Measurements from ENCODE around the gene LMF2.

Gene LMF2

GRCh38 chr22:50503475-50504145 is 3.9 kb downstream of the LMF2 start:
- no peak for DNase-seq (ENCODE audit: low read depth)

GRCh38 chr22:50502628-50503474 is 4.7 kb downstream of the LMF2 start:
- no peak for DNase-seq (ENCODE audit: low read depth)

- no peak for DNase-seq (ENCODE audit: low read depth)
Measured at GRCh38 chr22:50502096-50502495, 5.4 kb downstream of the LMF2 start.

DNA sequence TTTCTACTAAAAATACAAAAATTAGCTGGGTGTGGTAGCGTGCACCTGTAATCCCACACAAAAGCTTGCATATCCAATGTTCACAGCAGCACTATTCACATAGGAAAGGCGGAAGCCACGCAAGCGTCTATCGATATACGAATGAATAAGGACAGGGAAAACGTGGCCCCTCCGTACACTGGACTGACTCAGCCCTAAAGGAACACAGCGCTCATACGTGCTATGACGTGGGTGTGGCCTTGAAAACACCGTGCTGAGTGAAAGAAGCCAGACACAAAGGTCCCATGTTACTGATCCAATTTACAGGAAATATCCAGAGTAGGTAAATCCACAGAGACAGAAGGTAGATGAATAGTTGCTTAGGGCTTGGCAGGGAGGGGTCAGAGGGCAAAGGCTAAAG is 7.0 kb downstream of the LMF2 start:
- no peak for DNase-seq (ENCODE audit: low read depth)

DNA sequence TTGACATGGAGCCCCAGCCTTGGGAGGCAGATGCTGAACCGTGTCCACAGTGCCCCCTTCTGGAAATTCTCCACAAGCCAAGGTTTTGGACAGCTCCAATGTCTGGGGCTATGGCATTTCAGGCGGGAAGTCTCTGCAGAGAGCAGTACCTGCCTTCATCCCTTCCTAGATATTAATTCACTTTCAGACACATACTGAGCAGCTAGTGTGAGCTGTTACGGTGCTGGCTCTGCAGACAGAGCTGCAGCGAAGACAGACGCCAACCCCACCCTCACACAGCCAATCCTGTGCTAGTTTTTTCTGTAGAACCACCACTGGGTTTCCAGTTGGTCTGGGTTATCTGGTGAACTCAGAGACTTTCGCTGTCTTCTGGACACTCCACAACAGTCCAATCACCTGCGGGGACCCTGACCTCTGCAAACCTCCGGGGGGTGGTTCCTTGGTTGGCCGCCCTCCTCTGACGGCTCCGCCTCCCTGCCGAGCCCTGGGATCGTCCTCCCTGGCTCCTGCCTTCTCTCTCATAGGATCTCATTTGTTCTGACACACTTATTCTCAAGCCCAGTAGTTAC is 9.1 kb downstream of the LMF2 start:
- DNase-seq (ENCODE audit: low read depth) = peak; percentile 56

DNA sequence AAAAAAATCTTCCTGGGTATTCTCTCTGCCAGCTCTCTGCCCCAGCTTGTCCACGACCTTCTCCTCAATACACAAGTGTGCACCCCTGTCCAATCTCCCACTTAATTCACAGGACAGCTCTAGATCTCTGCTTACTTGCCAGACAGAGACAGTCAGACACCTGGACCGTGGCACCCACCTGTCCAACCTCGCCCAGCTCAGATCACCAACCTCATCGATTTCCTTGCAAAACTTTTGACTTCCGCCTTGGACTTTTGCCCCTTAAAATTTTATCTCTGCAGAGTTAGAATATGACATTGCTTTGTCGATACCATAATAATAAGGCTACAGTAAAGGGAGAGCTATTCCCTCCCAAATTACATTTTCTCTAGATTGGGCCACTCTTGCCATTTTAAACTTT is 10.4 kb downstream of the LMF2 start:
- no peak for DNase-seq (ENCODE audit: low read depth)

DNA sequence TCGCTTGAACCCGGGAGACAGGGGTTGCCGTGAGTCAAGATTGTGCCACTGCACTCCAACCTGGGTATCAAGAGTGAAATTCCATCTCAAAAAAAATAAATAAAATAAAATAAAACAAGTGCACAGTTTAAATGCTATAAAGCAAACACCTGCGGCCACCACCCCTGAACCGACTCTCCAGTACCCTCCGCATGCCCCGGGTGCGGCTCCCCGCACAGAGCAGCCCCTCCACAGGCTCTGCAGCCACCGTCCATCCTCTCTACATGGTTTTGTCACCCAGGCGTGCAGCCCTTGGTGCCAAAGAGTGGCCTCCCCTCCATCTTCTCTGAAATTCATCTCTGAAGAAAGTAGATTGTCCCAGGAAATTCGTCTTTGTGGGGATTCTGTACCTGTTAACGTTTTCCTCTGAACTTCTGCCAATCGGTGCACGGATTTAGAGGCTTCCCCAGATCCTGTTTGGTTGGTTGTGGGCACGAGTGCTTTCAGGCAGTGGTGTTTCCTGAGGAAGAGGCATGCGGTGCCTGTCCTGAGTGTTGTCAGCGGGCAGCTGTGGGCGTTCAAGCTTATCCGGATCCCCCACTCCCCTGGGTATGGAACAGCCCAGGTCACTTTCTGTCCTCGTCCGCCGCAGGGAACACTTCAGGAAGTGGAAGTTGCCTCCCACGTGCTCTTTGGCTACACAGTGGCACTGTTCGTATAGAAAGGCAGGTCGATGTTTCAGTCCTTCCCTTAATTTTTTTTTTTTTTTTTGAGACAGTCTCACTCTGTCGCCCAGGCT is 16.8 kb downstream of the LMF2 start:
- no peak for DNase-seq (ENCODE audit: low read depth)

DNA sequence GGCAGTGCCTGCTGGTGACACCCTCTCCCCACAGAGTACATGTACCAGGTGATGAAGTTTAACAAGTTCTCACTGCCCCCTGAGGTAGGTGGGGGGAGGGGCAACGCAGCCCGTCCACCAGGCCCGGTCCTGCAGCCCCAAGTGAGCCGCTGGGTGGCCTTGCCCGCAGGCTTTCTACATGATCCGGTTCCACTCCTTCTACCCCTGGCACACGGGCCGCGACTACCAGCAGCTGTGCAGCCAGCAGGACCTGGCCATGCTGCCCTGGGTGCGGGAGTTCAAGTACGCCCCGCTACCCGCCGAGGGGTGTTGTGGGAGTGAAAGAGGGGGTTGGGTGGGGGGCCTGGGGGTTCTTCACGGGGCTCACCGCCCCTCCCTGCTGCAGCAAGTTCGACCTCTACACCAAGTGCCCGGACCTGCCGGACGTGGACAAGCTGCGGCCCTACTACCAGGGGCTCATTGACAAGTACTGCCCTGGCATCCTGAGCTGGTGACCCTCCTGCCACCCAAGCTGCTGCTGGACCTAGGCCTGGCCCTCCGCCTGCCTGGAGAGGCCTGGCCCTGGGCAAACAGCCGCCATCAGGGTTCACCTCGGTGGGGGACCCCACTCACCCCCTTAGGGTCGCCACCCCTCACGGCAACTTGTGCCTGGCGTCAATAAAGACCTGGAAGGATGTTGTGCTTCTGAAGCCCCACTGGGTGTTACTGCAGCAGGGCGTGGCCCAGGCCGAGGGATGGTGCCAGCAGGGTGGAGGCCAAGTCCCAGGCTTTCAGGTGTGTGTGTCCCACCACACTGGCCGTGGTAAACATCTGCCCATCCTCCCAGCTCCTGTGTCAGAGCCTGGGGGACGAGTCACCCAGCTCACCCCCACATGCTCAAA is 17.9 kb downstream of the LMF2 start:
- no peak for DNase-seq (ENCODE audit: low read depth)

DNA sequence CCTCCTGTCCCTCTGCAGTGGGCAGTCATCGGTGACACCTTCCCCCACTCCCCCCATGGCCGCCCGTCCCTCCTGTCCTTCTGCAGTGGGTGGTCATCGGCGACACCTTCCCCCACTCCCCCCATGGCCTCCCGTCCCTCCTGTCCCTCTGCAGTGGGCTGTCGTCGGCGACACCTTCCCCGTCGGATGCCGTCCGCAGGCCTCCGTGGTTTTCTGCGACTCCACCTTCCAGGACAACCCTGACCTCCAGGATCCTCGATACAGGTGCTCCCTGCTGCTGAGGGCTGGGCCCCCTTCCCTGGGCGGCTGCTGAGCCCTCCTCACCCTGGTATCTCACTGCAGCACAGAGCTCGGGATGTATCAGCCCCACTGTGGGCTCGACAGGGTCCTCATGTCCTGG is 18.6 kb downstream of the LMF2 start:
- DNase-seq (ENCODE audit: low read depth) = no peak

DNA sequence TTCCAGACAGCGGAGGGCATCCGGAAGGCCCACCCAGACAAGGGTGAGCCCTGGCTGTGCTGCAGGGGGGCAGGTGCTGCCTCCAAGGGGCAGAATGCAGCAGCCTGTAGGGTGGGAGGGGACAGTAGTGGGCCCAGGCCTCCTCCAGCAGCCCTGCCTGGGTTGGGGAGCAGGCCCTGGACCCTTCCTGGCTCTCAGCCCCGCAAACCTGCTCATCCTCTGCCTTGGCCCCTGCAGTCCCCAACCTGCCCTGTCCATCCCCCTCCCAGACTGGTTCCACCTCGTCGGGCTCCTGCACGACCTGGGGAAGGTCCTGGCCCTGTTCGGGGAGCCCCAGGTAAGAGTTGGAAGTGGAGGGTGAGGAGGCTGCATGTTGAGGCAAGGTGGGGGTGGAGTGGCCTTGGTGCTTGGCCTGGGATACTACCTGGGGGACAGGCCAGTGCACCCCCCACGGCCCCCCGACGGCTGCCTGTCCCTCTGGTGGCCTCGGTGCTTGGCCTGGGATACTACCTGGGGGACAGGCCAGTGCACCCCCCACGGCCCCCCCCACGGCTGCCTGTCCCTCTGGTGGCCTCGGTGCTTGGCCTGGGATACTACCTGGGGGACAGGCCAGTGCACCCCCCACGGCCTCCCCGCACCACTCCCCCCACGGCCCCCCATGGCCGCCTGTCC is 19.4 kb downstream of the LMF2 start:
- no peak for DNase-seq (ENCODE audit: low read depth)

DNA sequence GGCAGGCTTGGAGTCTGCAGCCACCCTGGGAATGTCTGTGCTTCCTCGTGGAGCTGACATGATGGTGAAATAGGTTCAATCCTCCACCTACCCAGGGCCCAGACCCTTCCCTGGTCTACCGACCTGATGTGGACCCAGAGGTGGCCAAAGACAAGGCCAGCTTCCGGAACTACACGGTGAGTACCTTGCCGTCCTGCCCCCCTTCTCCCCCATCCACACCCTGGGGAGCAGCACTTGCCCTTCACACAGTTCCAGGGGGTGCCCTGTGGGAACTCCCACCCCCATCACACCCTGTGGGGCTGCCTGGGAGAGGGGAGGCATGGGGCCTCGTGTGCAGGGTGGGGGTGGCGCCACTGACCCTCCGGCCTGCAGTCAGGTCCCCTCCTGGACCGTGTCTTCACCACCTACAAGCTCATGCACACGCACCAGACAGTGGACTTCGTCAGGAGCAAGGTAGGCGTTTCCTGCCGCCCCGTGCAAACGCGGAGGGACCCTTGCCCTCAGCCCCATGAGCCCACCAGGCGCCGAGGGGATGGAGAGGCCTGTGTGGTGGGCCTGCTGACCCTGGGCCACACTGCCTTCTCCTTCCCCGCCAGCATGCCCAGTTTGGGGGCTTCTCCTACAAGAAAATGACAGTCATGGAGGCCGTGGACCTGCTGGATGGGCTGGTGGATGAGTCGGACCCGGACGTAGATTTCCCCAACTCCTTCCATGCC is 20.1 kb downstream of the LMF2 start:
- no peak for DNase-seq (ENCODE audit: low read depth)

DNA sequence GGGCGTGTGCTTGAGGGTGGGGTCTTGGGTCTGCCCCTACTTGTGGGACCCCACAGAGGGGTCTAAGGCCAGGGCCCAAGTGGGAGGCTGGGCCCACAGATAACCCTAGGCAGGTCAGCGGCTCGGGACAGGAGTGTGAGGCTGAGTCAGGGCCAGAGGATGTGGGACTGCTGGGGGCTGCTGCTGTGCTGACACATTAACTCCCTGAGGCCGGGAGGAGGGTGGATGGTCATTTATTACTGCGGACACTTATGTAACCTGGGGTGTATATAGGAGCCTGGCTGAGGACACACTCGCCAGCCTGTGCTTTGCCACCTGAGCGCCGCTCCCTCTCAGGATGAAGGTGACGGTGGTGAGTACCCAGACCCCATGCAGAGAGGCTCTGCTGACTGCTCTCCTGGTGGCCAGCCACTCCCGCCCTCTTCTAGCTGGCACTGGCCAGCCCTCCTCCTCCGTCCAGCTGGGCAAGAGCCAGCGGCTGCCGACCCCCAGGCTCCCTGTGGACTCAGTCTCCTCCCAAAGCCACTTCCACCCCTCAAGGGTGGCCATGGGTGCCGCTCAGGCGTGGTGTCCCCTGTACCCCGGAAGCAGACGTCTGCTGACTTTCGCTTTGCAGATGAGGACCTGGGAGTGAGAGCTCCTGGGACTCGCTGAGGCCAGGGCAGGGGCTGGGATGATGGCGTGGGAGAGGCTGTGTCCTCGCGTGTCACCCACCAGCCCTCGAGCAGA is 20.8 kb downstream of the LMF2 start, which contains the start of gene MIOX:
TSS of gene MIOX (plus strand) at position 299 of the 729 bp plus-strand sequence. CDS start at position 338, 39 bp downstream.
- no peak for DNase-seq (ENCODE audit: low read depth)

DNA sequence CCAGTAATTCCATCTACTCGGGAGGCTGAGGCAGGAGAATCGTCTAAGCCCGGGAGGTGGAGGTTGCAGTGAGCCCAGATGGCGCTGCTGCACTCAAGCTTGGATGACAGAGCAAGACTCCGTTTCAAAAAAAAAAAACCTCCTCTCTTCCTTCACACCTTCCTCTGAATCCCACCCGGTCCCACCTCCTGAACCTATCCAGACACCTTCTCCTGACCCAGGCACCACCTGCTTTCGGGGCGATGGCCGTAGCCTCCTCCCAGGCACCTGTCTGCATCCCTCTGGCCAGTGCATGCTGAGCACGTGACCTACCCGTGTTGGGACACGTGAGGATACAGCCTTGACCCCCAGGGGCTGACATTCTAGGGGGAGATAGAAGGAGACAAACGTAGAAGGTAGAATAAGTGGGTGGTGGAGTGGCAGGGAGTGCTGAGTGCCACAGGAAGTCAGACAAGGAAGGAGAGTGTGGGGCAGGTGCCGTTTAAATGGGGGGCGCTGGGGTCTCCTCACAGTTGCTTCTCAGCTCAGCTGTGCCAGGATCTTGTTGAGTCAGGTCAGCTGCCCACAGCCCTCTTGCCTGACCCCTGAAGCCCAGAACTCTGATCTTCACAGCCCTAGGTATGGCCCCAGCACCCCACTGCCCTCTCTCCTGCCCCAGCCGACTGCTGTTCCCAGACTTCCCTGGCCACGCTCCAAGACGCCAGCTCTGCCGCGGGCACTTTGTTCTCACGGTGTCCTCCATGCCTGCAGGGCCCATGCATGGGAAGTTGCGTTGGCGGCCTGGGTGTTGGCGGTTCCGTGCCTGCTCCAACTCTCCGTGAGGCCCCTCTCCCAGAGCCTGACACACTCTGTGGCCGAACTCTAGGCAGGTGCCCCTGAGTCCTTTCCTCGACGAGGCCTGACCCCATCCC is 22.0 kb downstream of the LMF2 start:
- no peak for DNase-seq (ENCODE audit: low read depth)

DNA sequence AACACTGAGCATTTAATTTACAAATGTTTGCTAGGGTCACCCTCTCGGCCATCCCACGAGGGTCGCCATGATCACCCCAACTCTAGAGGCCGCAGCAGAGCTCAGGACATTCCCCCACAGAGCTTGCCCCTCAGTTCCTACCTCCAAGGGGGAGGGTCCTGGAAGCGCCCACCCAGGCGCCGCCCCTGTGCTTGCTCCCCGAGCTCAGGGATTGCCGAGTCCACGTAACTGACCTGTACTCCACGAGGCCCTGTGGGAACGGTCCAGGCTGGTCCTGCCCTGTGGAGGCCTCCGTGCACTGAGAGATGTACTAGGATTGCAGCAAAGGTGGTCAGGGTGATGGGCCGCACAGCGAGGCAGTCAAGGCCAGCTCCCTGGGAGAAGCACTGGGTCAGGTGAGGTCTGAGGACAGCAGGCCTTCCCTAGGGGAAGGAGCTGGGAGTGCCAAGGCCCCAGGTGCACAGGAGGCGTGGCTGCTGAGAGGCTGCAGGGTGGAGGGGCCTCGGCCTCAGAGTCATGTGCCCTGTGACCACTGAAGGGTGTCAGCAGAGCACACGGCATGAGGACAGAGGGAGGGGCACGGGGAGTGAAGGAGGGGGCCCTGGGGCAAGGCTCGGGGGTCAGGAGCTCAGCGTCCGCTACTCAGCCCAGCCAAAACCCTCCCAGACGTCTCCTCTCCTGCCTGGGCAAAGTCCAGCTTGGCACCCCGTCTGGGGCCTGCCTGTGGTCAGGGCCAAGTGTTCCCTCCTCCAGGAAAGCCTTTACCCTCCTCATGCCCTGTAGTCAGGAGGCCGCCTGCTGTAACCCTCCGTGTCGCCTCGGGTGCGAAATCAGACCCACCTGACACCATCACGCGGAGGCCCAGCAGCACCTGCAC is 23.3 kb downstream of the LMF2 start:
- DNase-seq (ENCODE audit: low read depth) = no peak

DNA sequence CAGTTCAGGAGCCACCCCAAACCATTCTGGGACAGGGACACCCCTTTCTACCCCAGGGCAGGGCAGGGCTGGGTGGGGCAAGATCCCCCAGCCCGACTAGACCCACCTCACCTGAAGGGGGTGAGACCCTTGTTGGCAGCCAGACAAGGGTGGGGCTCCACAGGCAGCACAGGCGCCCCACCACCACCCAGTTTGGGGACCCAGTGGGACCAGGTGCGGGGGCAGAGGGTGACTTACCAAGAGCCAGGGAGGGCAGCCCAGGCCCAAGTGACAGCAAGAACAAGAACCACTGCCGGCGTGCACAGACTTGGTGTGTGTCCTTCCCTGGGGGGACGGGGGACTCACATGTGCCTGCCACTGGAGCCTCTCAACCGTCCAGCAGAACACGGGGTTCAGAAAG is 23.9 kb downstream of the LMF2 start:
- no peak for DNase-seq (ENCODE audit: low read depth)

DNA sequence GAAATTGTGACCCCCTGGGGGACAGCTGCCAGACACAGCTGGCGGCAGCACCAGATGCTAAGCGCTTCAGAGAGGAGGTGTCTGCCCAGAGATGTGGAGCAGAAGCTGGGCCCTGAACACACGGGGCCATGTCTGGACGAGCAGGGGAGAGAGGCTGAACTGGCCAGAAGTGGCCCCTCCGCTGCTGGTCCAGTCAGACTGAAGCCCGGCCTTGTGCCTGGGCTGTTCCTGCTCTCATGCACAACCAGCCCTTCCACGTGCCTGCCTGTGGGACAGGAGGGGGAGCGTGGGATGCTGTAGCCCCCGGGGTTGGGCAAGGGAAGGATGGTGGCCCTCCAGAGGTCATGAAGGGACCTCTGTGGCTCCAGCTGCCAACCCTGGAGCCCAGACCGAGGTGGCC is 24.4 kb downstream of the LMF2 start:
- DNase-seq (ENCODE audit: low read depth) = no peak
